HCT116 (cell line): ENCODE results near the gene GSTM3. TPM values are rescaled to one million over a fixed set of nuclear protein-coding genes. Genes with fewer than 3 reads are reported as not detected.

Source experiments
- ATAC-seq: fragments of 200-7000 bp; cut with Tn5 transposase; 2 replicates; pipeline ENCODE4 v1.9.1; 2020; ENCODE audit warnings: mild to moderate bottlenecking, moderate library complexity
- BruUV-seq: library from RNA; stranded (reverse); fragments of 400-500 nt; replicated peaks from 2 replicates; lab custom pipeline; 2021; lab: Mats Ljungman, UMichigan
- CTCF ChIA-PET: fragments of 300-600 bp; sonication (Branson Sonifier 250); formaldehyde crosslinking; loops from one replicate; lab custom pipeline; 2021; ENCODE audit warnings: antibody characterized with exemption; lab: Charles Lee
- POLR2A ChIA-PET: fragments of 300-600, 350-600 bp; sonication (Branson Sonifier 250); formaldehyde crosslinking; loops from one replicate; lab custom pipeline; 2021; ENCODE audit warnings: antibody characterized with exemption; lab: Charles Lee
- RAD21 ChIA-PET, 2 experiments: fragments of 300-600 bp; sonication (Branson Sonifier 250); formaldehyde crosslinking; loops; one replicate each; lab custom pipeline; 2023; ENCODE audit warnings: low total read pairs in 2 of 2; ENCODE audit not compliant: uncharacterized antibody in 2 of 2, unreplicated experiment in 2 of 2, low non-redundant PET in 1 of 2; lab: Charles Lee
- DNase-seq: peaks from one replicate; pipeline ENCODE4 v3.0.0-alpha.2; 2010; ENCODE audit warnings: low read depth, low spot score
- H2AFZ ChIP-seq: fragments of 200-600 bp; shearing (Covaris generic), sonication (generic); 2 replicates; pipeline ENCODE4 v1.6.1; 2017; ENCODE audit warnings: low read depth, mixed run types, mixed read lengths, antibody characterized with exemption, low read length; ENCODE audit not compliant: poor library complexity, severe bottlenecking
- H3K27ac ChIP-seq: 2 replicates; pipeline ENCODE4 v1.5.1; 2012; ENCODE audit warnings: low read depth, low read length
- H3K27me3 ChIP-seq: fragments of 200-600 bp; sonication (generic); 2 replicates; pipeline ENCODE4 v1.6.1; 2016; ENCODE audit warnings: mixed run types, low read length, mixed read lengths; ENCODE audit not compliant: insufficient read depth
- H3K36me3 ChIP-seq, 2 experiments: fragments of 200-500 bp in 1 of 2; fragments of 200-600 bp in 1 of 2; sonication (Bioruptor generic) in 1 of 2; sonication (generic) in 1 of 2; 2 replicates each; pipeline versions ENCODE4 v1.5.1 to v1.6.1; 2014 to 2016; ENCODE audit warnings: low read length in 2 of 2, inconsistent platforms in 1 of 2, mixed read lengths in 1 of 2, mixed run types in 1 of 2; ENCODE audit not compliant: insufficient read depth in 2 of 2, control insufficient read depth in 1 of 2
- H3K4me1 ChIP-seq, 2 experiments: fragments of 200-600 bp in 1 of 2; sonication (generic) in 1 of 2; 2 replicates each; pipeline versions ENCODE4 v1.5.1 to v1.6.1; 2012 to 2017; ENCODE audit warnings: low read length in 2 of 2, inconsistent platforms in 1 of 2, mild to moderate bottlenecking in 1 of 2, mixed read lengths in 1 of 2, mixed run types in 1 of 2, moderate library complexity in 1 of 2; ENCODE audit not compliant: insufficient read depth in 2 of 2, control insufficient read depth in 1 of 2
- H3K4me2 ChIP-seq: fragments of 200-600 bp; sonication (generic); 2 replicates; pipeline ENCODE4 v1.6.1; 2017; ENCODE audit warnings: mixed run types, low read length, mixed read lengths
- H3K4me3 ChIP-seq, 2 experiments: fragments of 200-600 bp in 1 of 2; sonication (generic) in 1 of 2; replicated peaks in 1 of 2; 2 replicates each; pipeline ENCODE4 v1.5.1; 2011 to 2016; ENCODE audit warnings: low read length in 2 of 2, control low read depth in 1 of 2, low read depth in 1 of 2, mild to moderate bottlenecking in 1 of 2, mixed read lengths in 1 of 2, mixed run types in 1 of 2
- H3K79me2 ChIP-seq: fragments of 200-600 bp; sonication (generic); 2 replicates; pipeline ENCODE4 v1.6.1; 2017; ENCODE audit warnings: mild to moderate bottlenecking, mixed run types, low read length, moderate library complexity, mixed read lengths; ENCODE audit not compliant: insufficient read depth
- H3K9ac ChIP-seq: fragments of 200-600 bp; sonication (generic); 2 replicates; pipeline ENCODE4 v1.6.1; 2016; ENCODE audit warnings: low read length, mixed read lengths
- H3K9me2 ChIP-seq: fragments of 200-600 bp; sonication (generic), shearing (Covaris generic); 2 replicates; pipeline ENCODE4 v1.6.1; 2017; ENCODE audit warnings: mixed run types, mild to moderate bottlenecking, moderate library complexity; ENCODE audit not compliant: insufficient read depth
- H3K9me3 ChIP-seq, 2 experiments: fragments of 200-500 bp in 1 of 2; fragments of 200-600 bp in 1 of 2; sonication (Bioruptor generic) in 1 of 2; sonication (generic) in 1 of 2; 2 replicates each; pipeline ENCODE4 v1.6.1; 2014 to 2017; ENCODE audit warnings: low read length in 2 of 2, mixed read lengths in 2 of 2, inconsistent platforms in 1 of 2, low read depth in 1 of 2, mild to moderate bottlenecking in 1 of 2, mixed run types in 1 of 2, moderate library complexity in 1 of 2; ENCODE audit not compliant: control insufficient read depth in 1 of 2, insufficient read depth in 1 of 2
- H4K20me1 ChIP-seq: fragments of 200-600 bp; sonication (generic), shearing (Covaris generic); 2 replicates; pipeline ENCODE4 v1.6.1; 2017; ENCODE audit warnings: mixed run types, mild to moderate bottlenecking, moderate library complexity; ENCODE audit not compliant: insufficient read depth
- CBX3 ChIP-seq: IDR thresholded peaks from 2 replicates; pipeline ENCODE4 v1.6.1; 2012; ENCODE audit warnings: low read depth
- JUND ChIP-seq: IDR thresholded peaks from 2 replicates; pipeline ENCODE4 v1.6.1; 2012
- MAX ChIP-seq: IDR thresholded peaks from 2 replicates; pipeline ENCODE4 v1.6.1; 2012
- RAD21 ChIP-seq: IDR thresholded peaks from 2 replicates; pipeline ENCODE4 v1.6.1; 2012; ENCODE audit warnings: low read depth, mild to moderate bottlenecking
- REST ChIP-seq: IDR thresholded peaks from 2 replicates; pipeline ENCODE4 v1.6.1; 2012; ENCODE audit warnings: low read depth
- SIN3A ChIP-seq: IDR thresholded peaks from 2 replicates; pipeline ENCODE4 v1.6.1; 2012; ENCODE audit warnings: low read depth
- TCF7L2 ChIP-seq: IDR thresholded peaks from 2 replicates; pipeline ENCODE4 v1.7.0; 2011; ENCODE audit warnings: borderline replicate concordance, inconsistent platforms; ENCODE audit not compliant: insufficient read depth, insufficient read length; ENCODE audit errors: extremely low read depth
- YY1 ChIP-seq: IDR thresholded peaks from 2 replicates; pipeline ENCODE4 v1.6.1; 2011; ENCODE audit warnings: low read length, low read depth, moderate library complexity, mild to moderate bottlenecking; ENCODE audit not compliant: insufficient replicate concordance; ENCODE audit errors: extremely low read depth
- ZFX ChIP-seq: fragments of 450-650 bp; IDR thresholded peaks from 2 replicates; pipeline ENCODE4 v1.6.1; 2017
- intact Hi-C: fragments of 100-400 bp; cut with micrococcal nuclease; formaldehyde crosslinking; loops from 2 replicates; pipeline ENCODE4 v1.10.0; 2022
- total RNA-seq: library from RNA; stranded (reverse); gene quantifications from one replicate; pipeline ENCODE4 v1.2.1, GENCODE V29; 2021; ENCODE audit not compliant: unreplicated experiment
- TF ChIP-seq, protein P1 (sequence below): IDR thresholded peaks from 2 replicates; pipeline ENCODE4 v1.6.1; 2011; ENCODE audit warnings: mild to moderate bottlenecking, low read length, moderate library complexity; ENCODE audit not compliant: insufficient replicate concordance; ENCODE audit errors: extremely low read depth

Gene GSTM3
- total RNA-seq, 1 experiment from 2014 or later = 0.39 TPM

DNA sequence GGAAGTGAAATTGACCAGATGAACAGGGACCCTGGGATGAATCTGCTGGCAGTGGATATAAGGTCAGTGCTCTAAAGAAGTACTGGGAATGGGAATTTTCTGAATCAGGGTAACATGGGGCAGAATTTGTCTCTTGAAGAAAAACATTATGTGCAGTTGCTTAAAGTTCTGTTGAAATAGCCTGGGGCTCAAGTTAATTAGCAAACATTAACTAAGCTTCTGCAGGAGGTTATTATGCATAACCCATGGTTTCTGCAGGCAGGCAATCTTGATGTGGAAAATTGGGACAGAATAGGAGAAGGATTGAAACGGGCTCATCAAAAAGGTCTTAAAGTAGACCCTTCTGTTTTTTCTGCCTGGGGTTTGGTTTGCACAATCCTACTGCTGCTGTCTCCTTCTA, 14.8 kb downstream of the GSTM3 start (continued):
- TF ChIP-seq REST (no peak), ZFX (no peak), JUND (no peak), RAD21 (no peak), CBX3 (no peak), SIN3A (no peak), YY1 (no peak), MAX (no peak), TCF7L2 (no peak)
- TF ChIP-seq, protein P1, sequence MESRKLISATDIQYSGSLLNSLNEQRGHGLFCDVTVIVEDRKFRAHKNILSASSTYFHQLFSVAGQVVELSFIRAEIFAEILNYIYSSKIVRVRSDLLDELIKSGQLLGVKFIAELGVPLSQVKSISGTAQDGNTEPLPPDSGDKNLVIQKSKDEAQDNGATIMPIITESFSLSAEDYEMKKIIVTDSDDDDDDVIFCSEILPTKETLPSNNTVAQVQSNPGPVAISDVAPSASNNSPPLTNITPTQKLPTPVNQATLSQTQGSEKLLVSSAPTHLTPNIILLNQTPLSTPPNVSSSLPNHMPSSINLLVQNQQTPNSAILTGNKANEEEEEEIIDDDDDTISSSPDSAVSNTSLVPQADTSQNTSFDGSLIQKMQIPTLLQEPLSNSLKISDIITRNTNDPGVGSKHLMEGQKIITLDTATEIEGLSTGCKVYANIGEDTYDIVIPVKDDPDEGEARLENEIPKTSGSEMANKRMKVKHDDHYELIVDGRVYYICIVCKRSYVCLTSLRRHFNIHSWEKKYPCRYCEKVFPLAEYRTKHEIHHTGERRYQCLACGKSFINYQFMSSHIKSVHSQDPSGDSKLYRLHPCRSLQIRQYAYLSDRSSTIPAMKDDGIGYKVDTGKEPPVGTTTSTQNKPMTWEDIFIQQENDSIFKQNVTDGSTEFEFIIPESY = no peak

DNA sequence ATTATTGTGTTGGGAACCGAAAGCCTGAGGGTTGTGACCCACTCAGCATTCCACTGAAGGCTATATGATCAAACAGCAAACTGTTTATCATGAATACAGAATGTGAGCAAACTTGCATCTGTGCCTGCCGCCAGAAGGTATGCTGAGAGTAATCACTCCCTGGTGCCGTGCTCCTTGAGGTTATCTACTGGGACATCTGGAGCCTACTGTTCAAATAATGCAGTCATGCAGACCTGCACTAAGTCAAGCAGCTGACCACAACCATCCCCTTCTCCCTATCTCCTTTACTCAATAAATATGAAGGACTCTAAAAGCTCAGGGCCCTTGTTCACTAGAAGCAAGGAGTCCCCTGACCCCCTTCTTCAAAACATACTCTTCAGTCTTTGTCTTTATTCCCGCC, 15.3 kb downstream of the GSTM3 start:
- Histone ChIP-seq H3K27ac (no peak overlapping the region), H3K27me3 (no peaks in the 10 kb centered on the region), H2AFZ (no peak overlapping the region), H3K79me2 (no peaks in the 10 kb centered on the region), H3K9me2 (no peaks in the 10 kb centered on the region), H3K4me3 (no peak overlapping the region), H3K4me2 (no peak overlapping the region), H3K9ac (no peak overlapping the region), H3K36me3 (no peaks in the 10 kb centered on the region), H3K9me3 (no peaks in the 10 kb centered on the region), H3K4me1 (no peaks in the 10 kb centered on the region), H4K20me1 (no peaks in the 10 kb centered on the region)
- POLR2A ChIA-PET = no interaction called here
- CTCF ChIA-PET = no interaction called here
- ATAC-seq (no peak), DNase-seq (no peak)
- RAD21 ChIA-PET = no interaction called here
- BruUV-seq = no TSS peak
- TF ChIP-seq JUND = no peak
- intact Hi-C loops = no loop called here
